GM12878 (cell line): ENCODE measurements around the gene ZNF423. TPM values are rescaled to one million over a fixed set of nuclear protein-coding genes. Genes with fewer than 3 reads are reported as not detected.
A peak's percentile ranks its signal among the peaks of the same experiment; 100 is the strongest.

ENCODE experiments used
- ATAC-seq: fragments of 200-7000 bp; cut with Tn5 transposase; 3 replicates; pipeline ENCODE4 v1.9.1; 2020; ENCODE audit warnings: mild to moderate bottlenecking, moderate library complexity
- BruUV-seq: library from RNA; stranded (reverse); fragments of 400-500 nt; replicated peaks from 2 replicates; lab custom pipeline; 2021; lab: Mats Ljungman, UMichigan
- CTCF ChIA-PET: fragments of 300-600 bp; sonication (Branson Sonifier 250); formaldehyde crosslinking; extraction: SDS; loops from one replicate; lab custom pipeline; 2021; ENCODE audit warnings: inconsistent platforms; lab: Yijun Ruan, JAX
- POLR2A ChIA-PET: fragments of 350-600 bp; formaldehyde crosslinking; extraction: SDS; loops from one replicate; lab custom pipeline; 2021; ENCODE audit warnings: inconsistent platforms; lab: Charles Lee
- RAD21 ChIA-PET: fragments of 300-600 bp; sonication (Branson Sonifier 250); formaldehyde crosslinking; loops from one replicate; lab custom pipeline; 2023; ENCODE audit warnings: antibody characterized with exemption; ENCODE audit not compliant: unreplicated experiment; lab: Charles Lee
- SMC1A ChIA-PET: fragments of 300-600 bp; sonication (Branson Sonifier 250); formaldehyde crosslinking; loops from one replicate; lab custom pipeline; 2023; ENCODE audit not compliant: unreplicated experiment, uncharacterized antibody; lab: Charles Lee
- DNase-seq: peaks from one replicate; pipeline ENCODE4 v3.0.0-alpha.2; 2011; ENCODE audit warnings: low read depth, low spot score
- FAIRE-seq: peaks from 3 replicates; lab custom pipeline; 2011; peaks lifted over from hg19 to GRCh38; lab: Jason Lieb, UNC
- H2AFZ ChIP-seq: 2 replicates; pipeline ENCODE4 v1.6.0; 2011; ENCODE audit warnings: low read depth, low read length, control low read depth; ENCODE audit not compliant: control insufficient read depth
- H3K27ac ChIP-seq: 2 replicates; pipeline ENCODE4 v1.5.1; 2011; ENCODE audit warnings: control low read depth; ENCODE audit not compliant: control insufficient read depth, insufficient read depth
- H3K27me3 ChIP-seq, 2 experiments: replicated peaks in 1 of 2; 2 replicates each; pipeline versions ENCODE4 v1.6.0 to v1.6.1; 2011; ENCODE audit warnings: low read length in 1 of 2; ENCODE audit not compliant: control insufficient read depth in 2 of 2, insufficient read depth in 2 of 2
- H3K36me3 ChIP-seq, 2 experiments: 2 replicates each; pipeline ENCODE4 v1.5.1; 2011; ENCODE audit warnings: low read length in 1 of 2; ENCODE audit not compliant: control insufficient read depth in 2 of 2, insufficient read depth in 2 of 2
- H3K4me1 ChIP-seq: 2 replicates; pipeline ENCODE4 v1.6.1; 2011; ENCODE audit warnings: mild to moderate bottlenecking, low read length, moderate library complexity, mixed read lengths; ENCODE audit not compliant: control insufficient read depth, insufficient read depth
- H3K4me2 ChIP-seq: 2 replicates; pipeline ENCODE4 v1.6.0; 2011; ENCODE audit warnings: control low read depth; ENCODE audit not compliant: control insufficient read depth, insufficient read depth
- H3K4me3 ChIP-seq: fragments of 200-600 bp; sonication (generic); 2 replicates; pipeline ENCODE4 v1.5.1; 2016
- H3K79me2 ChIP-seq: 2 replicates; pipeline ENCODE4 v1.6.0; 2011; ENCODE audit warnings: low read length; ENCODE audit not compliant: control insufficient read depth, insufficient read depth
- H3K9ac ChIP-seq: 2 replicates; pipeline ENCODE4 v1.8.0; 2011; ENCODE audit warnings: low read length, control low read depth, mixed read lengths; ENCODE audit not compliant: control insufficient read depth, insufficient read depth
- H3K9me3 ChIP-seq: replicated peaks from 3 replicates; pipeline ENCODE4 v1.5.1; 2011; ENCODE audit warnings: mild to moderate bottlenecking, low read length; ENCODE audit not compliant: control insufficient read depth, insufficient read depth
- H4K20me1 ChIP-seq: 2 replicates; pipeline ENCODE4 v1.6.0; 2011; ENCODE audit not compliant: control insufficient read depth, insufficient read depth
- BACH1 ChIP-seq: fragments of 450-650 bp; IDR thresholded peaks from 2 replicates; pipeline ENCODE4 v1.6.1; 2017; ENCODE audit warnings: mild to moderate bottlenecking, borderline replicate concordance
- CREM ChIP-seq: IDR thresholded peaks from 2 replicates; pipeline ENCODE4 v1.6.1; 2014; ENCODE audit warnings: antibody characterized with exemption, low read depth
- E2F8 ChIP-seq: fragments of 450-650 bp; IDR thresholded peaks from 2 replicates; pipeline ENCODE4 v1.6.1; 2018; ENCODE audit warnings: mild to moderate bottlenecking, low read depth, moderate library complexity; ENCODE audit not compliant: partially characterized antibody
- NFXL1 ChIP-seq: fragments of 450-650 bp; IDR thresholded peaks from 2 replicates; pipeline ENCODE4 v1.6.1; 2017; ENCODE audit warnings: antibody characterized with exemption, mild to moderate bottlenecking, borderline replicate concordance
- RB1 ChIP-seq: fragments of 450-650 bp; formaldehyde crosslinking; IDR thresholded peaks from 2 replicates; pipeline ENCODE4 v1.6.1; 2017; ENCODE audit warnings: mild to moderate bottlenecking, borderline replicate concordance
- RCOR1 ChIP-seq: conservative IDR thresholded peaks from 2 replicates; pipeline ENCODE4 v1.6.1; 2012; ENCODE audit warnings: low read depth, low read length, improper control_type of control experiment
- SREBF2 ChIP-seq: IDR thresholded peaks from 2 replicates; pipeline ENCODE4 v1.6.1; 2012; ENCODE audit warnings: mild to moderate bottlenecking, low read length
- STAT1 ChIP-seq: fragments of 450-650 bp; conservative IDR thresholded peaks from 2 replicates; pipeline ENCODE4 v1.6.1; 2014; ENCODE audit warnings: antibody characterized with exemption, mild to moderate bottlenecking
- SUZ12 ChIP-seq: fragments of 200-600 bp; sonication (generic); IDR thresholded peaks from one replicate; pipeline ENCODE4 v1.6.1; 2018; ENCODE audit warnings: antibody characterized with exemption, mild to moderate bottlenecking; ENCODE audit not compliant: unreplicated experiment
- TCF7 ChIP-seq: IDR thresholded peaks from 2 replicates; pipeline ENCODE4 v1.6.1; 2014; ENCODE audit warnings: antibody characterized with exemption, borderline replicate concordance
- USF1 ChIP-seq: IDR thresholded peaks from 2 replicates; pipeline ENCODE4 v1.6.1; 2011; ENCODE audit warnings: borderline replicate concordance, low read depth, mild to moderate bottlenecking, moderate library complexity, mixed read lengths, low read length; ENCODE audit not compliant: insufficient read depth; ENCODE audit errors: extremely low read length
- USF2 ChIP-seq: IDR thresholded peaks from 2 replicates; pipeline ENCODE4 v1.6.1; 2011; ENCODE audit warnings: low read depth, low read length, improper control_type of control experiment, borderline replicate concordance
- WGBS: methylation state at CpG from one replicate; pipeline ENCODE4 v1.1.6; 2016; ENCODE audit warnings: low lambda C conversion rate; ENCODE audit not compliant: insufficient replicate concordance, insufficient coverage; ENCODE audit errors: missing lambda C conversion rate; 5-methylcytosine and 5-hydroxymethylcytosine counted together
- in situ Hi-C: fragments of 300-500 bp; cut with MboI; formaldehyde crosslinking; loops from 9 replicates; pipeline ENCODE4 v1.14.3; 2018; ENCODE audit warnings: mixed read lengths
- intact Hi-C: fragments of 100-400 bp; cut with micrococcal nuclease; formaldehyde crosslinking; loops from one replicate; pipeline ENCODE4 v1.14.2; 2022; ENCODE audit not compliant: unreplicated experiment
- polyA plus RNA-seq, 11 experiments: library from polyadenylated mRNA; depleted of rRNA in 4 of 11; unstranded in 6 of 11; stranded (reverse) in 5 of 11; fragments of >200 nt; fragmentation: Nextera tagmentation in 4 of 11; fragmentation: Illumina TruSeq in 1 of 11; extraction: Ambion mirVana in 4 of 11; extraction: Trizol in 1 of 11; gene quantifications; 1 replicate in 1 of 11; 2 replicates in 10 of 11; pipeline versions ENCODE4 v1.2.1 to v1.2.3, GENCODE V29; 2011 to 2016; ENCODE audit warnings: inconsistent platforms in 2 of 11, missing spikeins in 2 of 11, low read depth in 1 of 11
- total RNA-seq, 4 experiments: library from RNA; depleted of rRNA in 3 of 4; stranded (reverse); fragments of >200 nt in 3 of 4; fragmentation: Illumina TruSeq in 1 of 4; extraction: Trizol in 1 of 4; gene quantifications; 2 replicates each; pipeline versions ENCODE4 v1.2.1 to v1.2.3, GENCODE V29; 2013 to 2021

ZNF423 gene
- total and polyA plus RNA-seq, 10 of the 15 experiments (the other 5 are each of a cell fraction or from before 2014, with no cell fraction given): 0.03 to 0.64 (median 0.10) TPM

GRCh38 chr16:49458243-49458642 is 397.7 kb downstream of the ZNF423 start:
- H3K79me2 ChIP-seq: no peaks in the 10 kb centered on the region
- WGBS: 51% methylated on average over 6 of the region's 6 CpGs
- H3K27ac ChIP-seq: no peak overlapping the region
- FAIRE-seq: no peak
- POLR2A ChIA-PET: no interaction called here
- H3K4me2 ChIP-seq: no peak overlapping the region
- TF ChIP-seq SUZ12: no peak
- peak; percentile 57 for TF ChIP-seq USF1
- TF ChIP-seq, all 136 proteins: peak for 1
- intact Hi-C loops: no loop called here
- no peaks in the 10 kb centered on the region for H3K36me3 ChIP-seq
- no peak overlapping the region for H3K9ac ChIP-seq
- H3K4me1 ChIP-seq: peaks cover 7% of the 10 kb centered on the region
- DNase-seq (no peak), ATAC-seq (no peak)
- H3K9me3 ChIP-seq: no peaks in the 10 kb centered on the region
- in situ Hi-C loops: no loop called here
- H3K27me3 ChIP-seq: no peaks in the 10 kb centered on the region
- H3K4me3 ChIP-seq: no peak overlapping the region
- SMC1A ChIA-PET: no interaction called here
- CTCF ChIA-PET: no interaction called here
- RAD21 ChIA-PET: no interaction called here
- H2AFZ ChIP-seq: no peak overlapping the region
- no TSS peak for BruUV-seq
- no peaks in the 10 kb centered on the region for H4K20me1 ChIP-seq

GRCh38 chr16:49457196-49457595 is 398.7 kb downstream of the ZNF423 start:
- ChIA-PET CTCF (interaction anchor here (0.6 kb wide), 1 partner anchor 1296 kb away, joined by 3 read pairs; no protein-coding TSS in a partner anchor), POLR2A (interaction anchor here (0.5 kb wide), 1 partner anchor 415 kb away, joined by 5 read pairs; no protein-coding TSS in a partner anchor), SMC1A (no interaction called here), RAD21 (no interaction called here)
- no peak overlapping the region for H3K4me3 ChIP-seq
- ATAC-seq (no peak), FAIRE-seq (no peak), DNase-seq (no peak)
- BruUV-seq: no TSS peak
- in situ Hi-C loops: no loop called here
- H3K4me2 ChIP-seq: no peak overlapping the region
- H3K27ac ChIP-seq: no peak overlapping the region
- H3K27me3 ChIP-seq: no peaks in the 10 kb centered on the region
- intact Hi-C loops: no loop called here
- no peak overlapping the region for H3K9ac ChIP-seq
- no peak overlapping the region for H2AFZ ChIP-seq
- no peaks in the 10 kb centered on the region for H3K4me1 ChIP-seq
- H3K79me2 ChIP-seq: no peaks in the 10 kb centered on the region
- 45% methylated on average over 7 of the region's 7 CpGs for WGBS
- H3K9me3 ChIP-seq: no peaks in the 10 kb centered on the region
- H3K36me3 ChIP-seq: no peaks in the 10 kb centered on the region
- no peak for TF ChIP-seq SREBF2
- no peak for TF ChIP-seq BACH1
- TF ChIP-seq RB1: no peak
- TF ChIP-seq E2F8: no peak
- TF ChIP-seq TCF7: no peak
- TF ChIP-seq RCOR1: no peak
- TF ChIP-seq USF2: no peak
- no peak for TF ChIP-seq CREM
- TF ChIP-seq NFXL1: no peak
- TF ChIP-seq STAT1: no peak
- no peaks in the 10 kb centered on the region for H4K20me1 ChIP-seq
